ENCODE data around the gene MBNL2.

Gene MBNL2

DNA sequence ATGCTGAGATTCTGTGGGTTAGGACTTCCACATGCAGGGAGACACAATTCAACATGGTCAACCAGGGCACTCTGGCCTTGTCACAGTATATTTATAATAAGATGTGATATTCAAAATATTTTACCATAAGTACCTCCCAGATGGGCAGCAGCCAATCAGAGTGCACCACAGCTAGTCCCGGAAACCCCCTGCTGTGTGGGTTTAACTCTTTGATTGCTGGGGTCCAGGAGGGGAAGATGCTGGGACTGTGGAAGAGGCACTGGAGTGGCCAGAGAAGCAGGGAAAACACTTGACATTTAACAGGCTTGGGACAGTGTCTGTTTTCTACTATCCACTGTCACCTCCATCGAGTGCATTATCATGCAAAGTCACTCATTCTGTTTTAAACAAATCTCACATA is 99.0 kb downstream of the MBNL2 start:
- H3K27me3 ChIP-seq (replicated peaks) = no peaks in the 10 kb centered on the region
- no peak for DNase-seq
- TF ChIP-seq, protein P1, sequence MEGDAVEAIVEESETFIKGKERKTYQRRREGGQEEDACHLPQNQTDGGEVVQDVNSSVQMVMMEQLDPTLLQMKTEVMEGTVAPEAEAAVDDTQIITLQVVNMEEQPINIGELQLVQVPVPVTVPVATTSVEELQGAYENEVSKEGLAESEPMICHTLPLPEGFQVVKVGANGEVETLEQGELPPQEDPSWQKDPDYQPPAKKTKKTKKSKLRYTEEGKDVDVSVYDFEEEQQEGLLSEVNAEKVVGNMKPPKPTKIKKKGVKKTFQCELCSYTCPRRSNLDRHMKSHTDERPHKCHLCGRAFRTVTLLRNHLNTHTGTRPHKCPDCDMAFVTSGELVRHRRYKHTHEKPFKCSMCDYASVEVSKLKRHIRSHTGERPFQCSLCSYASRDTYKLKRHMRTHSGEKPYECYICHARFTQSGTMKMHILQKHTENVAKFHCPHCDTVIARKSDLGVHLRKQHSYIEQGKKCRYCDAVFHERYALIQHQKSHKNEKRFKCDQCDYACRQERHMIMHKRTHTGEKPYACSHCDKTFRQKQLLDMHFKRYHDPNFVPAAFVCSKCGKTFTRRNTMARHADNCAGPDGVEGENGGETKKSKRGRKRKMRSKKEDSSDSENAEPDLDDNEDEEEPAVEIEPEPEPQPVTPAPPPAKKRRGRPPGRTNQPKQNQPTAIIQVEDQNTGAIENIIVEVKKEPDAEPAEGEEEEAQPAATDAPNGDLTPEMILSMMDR (IDR thresholded peaks at IDR 0.05; ENCODE audit: low read depth, low read length, missing control alignments) = no peak
- H3K4me3 ChIP-seq (ENCODE audit: low read depth, low read length) = no peak overlapping the region
- H3K27ac ChIP-seq = no peak overlapping the region
- peaks cover 2% of the 10 kb centered on the region for H3K36me3 ChIP-seq (replicated peaks)
- in situ Hi-C loops (cut with HindIII; ENCODE audit: low pct_ligation_motif_present, low sequenced_read_pairs) = no loop called here

DNA sequence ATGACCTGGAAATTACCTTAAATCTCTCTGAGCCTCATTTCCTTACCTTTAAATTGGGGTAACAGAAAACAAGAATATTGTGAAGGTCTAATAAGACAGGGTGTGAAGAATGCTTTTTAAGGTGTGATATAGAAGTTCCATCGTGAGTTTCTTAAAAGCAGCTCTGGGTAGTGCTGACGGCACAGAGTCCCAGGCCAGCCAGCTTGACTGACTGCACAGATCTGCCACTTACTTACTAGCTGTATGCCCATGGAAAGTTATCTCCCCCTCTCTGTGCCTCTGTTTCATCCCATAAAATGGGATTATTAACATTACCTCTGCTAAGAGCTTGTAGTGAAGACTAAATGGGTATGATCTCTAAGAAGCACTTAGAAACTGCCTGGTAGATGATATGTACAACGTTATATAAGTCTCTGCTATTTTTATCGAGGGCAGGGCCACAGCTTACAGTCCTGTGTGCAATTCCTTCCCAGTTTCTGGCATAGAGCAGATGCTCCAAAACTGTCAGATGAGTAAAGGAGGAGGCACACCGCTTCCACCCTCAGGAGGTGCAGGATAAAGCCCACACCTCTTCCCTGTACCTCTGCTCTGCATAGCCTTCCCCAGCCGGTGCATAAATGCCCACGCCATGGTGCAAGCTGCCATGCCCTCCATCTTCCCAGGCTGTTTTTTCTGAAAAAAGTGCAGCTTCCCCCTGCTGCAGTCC is 99.6 kb downstream of the MBNL2 start:
- no peak for DNase-seq
- Histone ChIP-seq H3K36me3 (replicated peaks) (peaks cover 2% of the 10 kb centered on the region), H3K27me3 (replicated peaks) (no peaks in the 10 kb centered on the region), H3K27ac (no peak overlapping the region), H3K4me3 (ENCODE audit: low read depth, low read length) (no peak overlapping the region)
- in situ Hi-C loops (cut with HindIII; ENCODE audit: low pct_ligation_motif_present, low sequenced_read_pairs) = no loop called here
- TF ChIP-seq, protein P1 (IDR thresholded peaks at IDR 0.05; ENCODE audit: low read depth, low read length, missing control alignments) = no peak

DNA sequence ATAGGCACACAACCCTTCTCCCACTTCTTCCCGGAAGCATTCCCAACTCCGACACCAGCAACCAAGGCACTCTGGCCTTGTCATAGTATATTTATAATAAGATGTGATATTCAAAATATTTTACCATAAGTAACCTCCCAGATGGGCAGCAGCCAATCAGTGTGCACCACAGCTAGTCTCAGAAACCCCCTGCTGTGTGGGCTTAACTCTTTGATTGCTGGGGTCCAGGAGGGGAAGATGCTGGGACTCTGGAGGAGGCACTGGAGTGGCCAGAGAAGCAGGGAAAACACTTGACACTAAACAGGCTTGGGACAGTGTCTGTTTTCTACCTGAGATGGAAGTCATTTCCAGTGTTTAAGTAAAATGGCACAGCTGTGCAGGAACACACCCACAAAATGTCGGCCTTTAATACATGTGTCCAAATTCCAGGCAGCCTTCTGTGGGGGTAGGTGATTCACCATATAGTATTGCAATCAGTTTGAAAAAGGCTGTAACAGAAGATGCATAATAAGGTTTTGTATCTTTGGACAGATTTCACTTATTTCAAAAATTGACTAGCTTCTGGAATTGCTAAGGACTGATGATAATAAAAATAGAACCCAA is 100.7 kb downstream of the MBNL2 start:
- H3K36me3 ChIP-seq (replicated peaks) = peaks cover 2% of the 10 kb centered on the region
- in situ Hi-C loops (cut with HindIII; ENCODE audit: low pct_ligation_motif_present, low sequenced_read_pairs) = no loop called here
- no peaks in the 10 kb centered on the region for H3K27me3 ChIP-seq (replicated peaks)
- peak; percentile 43 for DNase-seq
- H3K4me3 ChIP-seq (ENCODE audit: low read depth, low read length) = no peak overlapping the region
- H3K27ac ChIP-seq = no peak overlapping the region
- TF ChIP-seq, protein P1 (IDR thresholded peaks at IDR 0.05; ENCODE audit: low read depth, low read length, missing control alignments) = no peak

DNA sequence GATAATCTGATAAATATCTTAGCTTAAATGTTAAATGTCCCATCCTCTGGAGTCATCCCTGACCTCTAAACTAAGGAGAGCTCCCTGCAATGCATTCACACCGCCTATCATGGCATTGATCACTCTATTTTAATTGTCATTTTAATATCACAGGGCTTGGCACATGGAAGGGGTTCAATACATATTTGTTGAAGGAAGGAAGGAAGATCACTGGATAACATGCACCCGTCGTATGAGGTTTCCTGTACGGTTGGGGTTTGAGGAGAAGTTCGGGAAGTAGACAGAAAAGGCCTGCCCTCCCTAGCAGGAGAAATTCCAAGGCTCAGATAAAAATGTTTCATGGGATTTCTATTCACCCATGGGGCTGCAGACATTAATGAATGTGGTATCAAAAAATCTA is 102.0 kb downstream of the MBNL2 start:
- in situ Hi-C loops (cut with HindIII; ENCODE audit: low pct_ligation_motif_present, low sequenced_read_pairs) = no loop called here
- TF ChIP-seq, protein P1 (IDR thresholded peaks at IDR 0.05; ENCODE audit: low read depth, low read length, missing control alignments) = no peak
- no peak for DNase-seq
- H3K27ac ChIP-seq = no peak overlapping the region
- H3K27me3 ChIP-seq (replicated peaks) = no peaks in the 10 kb centered on the region
- H3K36me3 ChIP-seq (replicated peaks) = peaks cover 1% of the 10 kb centered on the region
- H3K4me3 ChIP-seq (ENCODE audit: low read depth, low read length) = no peak overlapping the region

DNA sequence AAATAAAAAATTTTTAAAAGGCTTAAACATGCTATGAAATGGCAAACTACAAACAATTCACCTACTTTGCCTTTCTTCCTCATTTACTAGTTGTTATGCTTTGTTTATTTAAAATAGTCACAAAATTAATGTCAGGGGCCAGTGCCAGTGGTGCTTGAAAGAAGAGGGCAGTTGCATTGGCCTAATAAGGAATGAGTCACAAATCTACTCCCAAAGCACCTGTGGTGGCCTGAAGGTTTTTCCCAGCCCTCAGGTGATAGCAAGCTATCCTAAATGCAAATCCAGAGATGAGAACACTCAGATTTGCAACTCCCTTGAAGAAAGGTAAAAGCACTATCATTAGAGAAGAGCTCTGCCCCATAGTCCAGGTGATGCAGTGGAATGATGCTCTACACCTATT is 103.6 kb downstream of the MBNL2 start:
- DNase-seq = no peak
- Histone ChIP-seq H3K4me3 (ENCODE audit: low read depth, low read length) (no peak overlapping the region), H3K36me3 (replicated peaks) (no peaks in the 10 kb centered on the region), H3K27ac (no peak overlapping the region), H3K27me3 (replicated peaks) (no peaks in the 10 kb centered on the region)
- TF ChIP-seq, protein P1 (IDR thresholded peaks at IDR 0.05; ENCODE audit: low read depth, low read length, missing control alignments) = no peak
- in situ Hi-C loops (cut with HindIII; ENCODE audit: low pct_ligation_motif_present, low sequenced_read_pairs) = no loop called here

All from brain microvascular endothelial cell (primary cell).